Measurements from ENCODE around the gene E2F8.

Gene E2F8

GRCh38 chr11:19253817-19254216 is 13.1 kb upstream of the E2F8 start:
- TF ChIP-seq EZH2 (IDR thresholded peaks at IDR 0.05; ENCODE audit: borderline replicate concordance, low read depth, low read length, severe bottlenecking) (no peak), CTCF (IDR thresholded peaks at IDR 0.05; ENCODE audit: borderline replicate concordance, extremely low read depth, low read length, poor library complexity, severe bottlenecking) (no peak)
- DNase-seq = no peak

GRCh38 chr11:19253153-19253745 is 12.5 kb upstream of the E2F8 start:
- peaks cover 8% of the 10 kb centered on the region for H3K4me1 ChIP-seq (ENCODE audit: insufficient read depth, low read length)
- no peak overlapping the region for H2AFZ ChIP-seq (ENCODE audit: low read depth, low read length)
- ATAC-seq (ENCODE audit: insufficient read depth, low read depth) (no peak), DNase-seq (no peak)
- no peak for TF ChIP-seq CTCF (IDR thresholded peaks at IDR 0.05; ENCODE audit: borderline replicate concordance, extremely low read depth, low read length, poor library complexity, severe bottlenecking)
- no peak for TF ChIP-seq EZH2 (IDR thresholded peaks at IDR 0.05; ENCODE audit: borderline replicate concordance, low read depth, low read length, severe bottlenecking)
- H3K36me3 ChIP-seq (ENCODE audit: insufficient read depth, low read length) = no peaks in the 10 kb centered on the region
- no peak overlapping the region for H3K4me2 ChIP-seq (ENCODE audit: insufficient read depth, low read length)
- H3K79me2 ChIP-seq (ENCODE audit: insufficient read depth, low read length) = no peaks in the 10 kb centered on the region
- no peak overlapping the region for H3K27ac ChIP-seq (ENCODE audit: low read length)
- H3K9ac ChIP-seq (ENCODE audit: low read depth, low read length) = no peak overlapping the region
- H3K9me3 ChIP-seq (ENCODE audit: insufficient read depth, low read length, severe bottlenecking) = no peaks in the 10 kb centered on the region
- no peaks in the 10 kb centered on the region for H3K27me3 ChIP-seq (ENCODE audit: insufficient read depth, low read length, poor library complexity)
- no peak overlapping the region for H3K4me3 ChIP-seq (ENCODE audit: low read depth in 1 of 2, low read length in 2 of 2)
- no peaks in the 10 kb centered on the region for H4K20me1 ChIP-seq (ENCODE audit: insufficient read depth, low read length)

More at GRCh38 chr11:19253817-19254216, 13.1 kb upstream of the E2F8 start:
- H3K27ac ChIP-seq (ENCODE audit: low read length) = no peak overlapping the region
- no peak overlapping the region for H3K4me3 ChIP-seq (ENCODE audit: low read depth in 1 of 2, low read length in 2 of 2)
- H3K4me1 ChIP-seq (ENCODE audit: insufficient read depth, low read length) = peaks cover 8% of the 10 kb centered on the region
- H3K79me2 ChIP-seq (ENCODE audit: insufficient read depth, low read length) = no peaks in the 10 kb centered on the region
- H3K4me2 ChIP-seq (ENCODE audit: insufficient read depth, low read length) = no peak overlapping the region
- H3K9ac ChIP-seq (ENCODE audit: low read depth, low read length) = no peak overlapping the region
- ATAC-seq (ENCODE audit: insufficient read depth, low read depth) = no peak
- no peaks in the 10 kb centered on the region for H3K9me3 ChIP-seq (ENCODE audit: insufficient read depth, low read length, severe bottlenecking)
- H3K36me3 ChIP-seq (ENCODE audit: insufficient read depth, low read length) = no peaks in the 10 kb centered on the region
- H4K20me1 ChIP-seq (ENCODE audit: insufficient read depth, low read length) = no peaks in the 10 kb centered on the region
- H2AFZ ChIP-seq (ENCODE audit: low read depth, low read length) = no peak overlapping the region
- no peaks in the 10 kb centered on the region for H3K27me3 ChIP-seq (ENCODE audit: insufficient read depth, low read length, poor library complexity)

GRCh38 chr11:19252394-19253152 is 11.8 kb upstream of the E2F8 start:
- TF ChIP-seq CTCF (IDR thresholded peaks at IDR 0.05; ENCODE audit: borderline replicate concordance, extremely low read depth, low read length, poor library complexity, severe bottlenecking) (no peak), EZH2 (IDR thresholded peaks at IDR 0.05; ENCODE audit: borderline replicate concordance, low read depth, low read length, severe bottlenecking) (no peak)
- peaks cover 8% of the 10 kb centered on the region for H3K4me1 ChIP-seq (ENCODE audit: insufficient read depth, low read length)
- H4K20me1 ChIP-seq (ENCODE audit: insufficient read depth, low read length) = no peaks in the 10 kb centered on the region
- H3K4me2 ChIP-seq (ENCODE audit: insufficient read depth, low read length) = no peak overlapping the region
- H3K9me3 ChIP-seq (ENCODE audit: insufficient read depth, low read length, severe bottlenecking) = no peaks in the 10 kb centered on the region
- ATAC-seq (ENCODE audit: insufficient read depth, low read depth) (no peak), DNase-seq (no peak)
- no peaks in the 10 kb centered on the region for H3K79me2 ChIP-seq (ENCODE audit: insufficient read depth, low read length)
- no peak overlapping the region for H3K9ac ChIP-seq (ENCODE audit: low read depth, low read length)
- H3K27ac ChIP-seq (ENCODE audit: low read length) = no peak overlapping the region
- H3K36me3 ChIP-seq (ENCODE audit: insufficient read depth, low read length) = no peaks in the 10 kb centered on the region
- H3K27me3 ChIP-seq (ENCODE audit: insufficient read depth, low read length, poor library complexity) = no peaks in the 10 kb centered on the region
- no peak overlapping the region for H2AFZ ChIP-seq (ENCODE audit: low read depth, low read length)
- H3K4me3 ChIP-seq (ENCODE audit: low read depth in 1 of 2, low read length in 2 of 2) = no peak overlapping the region
